Heart right ventricle (tissue), 16 donors: Measurements from ENCODE around the gene ADARB2. TPM values are rescaled to one million over a fixed set of nuclear protein-coding genes. Genes with fewer than 3 reads are reported as not detected.
A peak's percentile ranks its signal among the peaks of the same experiment; 100 is the strongest.

Source experiments
- ATAC-seq, 8 donors: fragments of 200-7000 bp; cut with Tn5 transposase; one replicate each; pipeline ENCODE4 v1.9.1; 2020; ENCODE audit warnings: mild to moderate bottlenecking in 8 of 8, moderate library complexity in 8 of 8, moderate number of reproducible peaks in 1 of 8
- DNase-seq, 2 donors: peaks; one replicate each; pipeline ENCODE4 v3.0.0-alpha.2; 2020
- H3K27ac ChIP-seq, 10 donors: fragments of 200-600 bp; sonication (generic) in 2 of 10; one replicate each; pipeline versions ENCODE4 v1.5.0 to v1.8.0; 2020 to 2022; ENCODE audit warnings: mild to moderate bottlenecking in 3 of 10
- H3K27me3 ChIP-seq, 7 donors: fragments of 200-600 bp; one replicate each; pipeline ENCODE4 v1.8.0; 2021 to 2022; ENCODE audit warnings: mild to moderate bottlenecking in 2 of 7
- H3K36me3 ChIP-seq, 9 donors: fragments of 200-600 bp; sonication (generic) in 1 of 9; one replicate each; pipeline versions ENCODE4 v1.5.0 to v1.8.0; 2020 to 2022; ENCODE audit warnings: mild to moderate bottlenecking in 2 of 9
- H3K4me1 ChIP-seq, 9 donors: fragments of 200-600 bp; sonication (generic) in 1 of 9; one replicate each; pipeline versions ENCODE4 v1.5.0 to v1.8.0; 2020 to 2022; ENCODE audit warnings: mild to moderate bottlenecking in 4 of 9
- H3K4me3 ChIP-seq, 10 donors: fragments of 200-600 bp; sonication (generic) in 2 of 10; one replicate each; pipeline versions ENCODE4 v1.5.0 to v1.8.0; 2020 to 2022; ENCODE audit warnings: mild to moderate bottlenecking in 7 of 10, moderate library complexity in 2 of 10
- H3K9me3 ChIP-seq, 11 donors: fragments of 200-600 bp in 10 of 11; sonication (generic) in 2 of 11; one replicate each; pipeline versions ENCODE4 v1.5.0 to v1.8.0; 2013 to 2022; ENCODE audit warnings: mild to moderate bottlenecking in 2 of 11, control low read depth in 1 of 11, moderate library complexity in 1 of 11
- CTCF ChIP-seq, 9 donors: fragments of 200-600 bp; sonication (generic) in 2 of 9; IDR thresholded peaks; one replicate each; pipeline versions ENCODE4 v1.5.0 to v1.8.0; 2021 to 2022; ENCODE audit warnings: antibody characterized with exemption in 9 of 9, mild to moderate bottlenecking in 5 of 9, moderate library complexity in 1 of 9
- WGBS, 2 donors: extraction: QIAGEN DNeasy Blood & Tissue Kit; methylation state at CpG; one replicate each; pipeline ENCODE4 v1.1.7; 2013; ENCODE audit warnings: inconsistent platforms in 1 of 2; 5-methylcytosine and 5-hydroxymethylcytosine counted together
- intact Hi-C, 10 donors: fragments of 100-400 bp; cut with DNase I; formaldehyde crosslinking; loops; one replicate each; pipeline versions ENCODE4 v1.11.1 to v1.14.2; 2022
- polyA plus RNA-seq, 2 donors: library from polyadenylated mRNA; stranded (reverse); fragments of 200-250 nt; gene quantifications; one replicate each; pipeline ENCODE4 v1.2.3, GENCODE V29; 2013
- total RNA-seq, 10 donors: library from RNA; stranded (reverse); fragmentation: NEBNext Ultra II Directional in 3 of 10; extraction: Animal tissue kit (Norgen Biotek cat#: 25700) in 3 of 10; gene quantifications; one replicate each; pipeline versions ENCODE4 v1.2.1 to v1.2.4, GENCODE V29; 2021 to 2023
- donor health status: Arrhythmogenic right ventricular cardiomyopathy.
- donor health status: ischemic (EF 13 %, LVEDD 7.1; RV severe dilation, severe dysfunction).
- donor health status: healthy with polysubstance abuse.
- donor health status: DM: no; HTN: yes; CAD: no.
- donor health status: DM: no; HTN: no; CAD: no.
- donor health status: ischemic (EF 25% LVEDD 6.9; RV normal size, moderate dysfunction).
- donor health status: ischemic (EF 25% LVEDD 5.7; RV mildly dilated, moderate dysfunction).
- donor health status: healthy.
- donor health status: DM: yes; HTN: yes; CAD: no.
- donor health status: Ischemic cardiomyopathy.
- donor health status: ischemic (EF 35%, LVEDD 5.7; RV mildly dilated, moderate dysfunction).
- donor health status: nonischemic (EF 11% LVEDD 7.7; RV severe dilation, severe dysfunction).
- donor health status: DM: yes; HTN: yes; CAD: no.
- donor health status: PGD.
- donor health status: ischemic (EF 29% LVEDD 5.4; RV normal size, mild dysfunction).
- donor health status: nonischemic (EF 23%, LVEDD 6.1; RV moderate dilation, normal function).

The ADARB2 gene
- total and polyA plus RNA-seq, 12 donors, result 0.08 to 0.47 (median 0.17) TPM; not detected in 2

GRCh38 chr10:1151076-1152033 lies 586.0 kb downstream of the ADARB2 start:
- 84 to 85% methylated on average over 15 of the region's 15 CpGs for WGBS, 2 donors

GRCh38 chr10:1150638-1150955 lies 586.7 kb downstream of the ADARB2 start:
- H3K27ac ChIP-seq, result no peak overlapping the region
- peaks cover 0 to 16% (median 2%) of the 10 kb centered on the region in 11 donors for H3K9me3 ChIP-seq
- peaks cover 0 to 9% (median 0%) of the 10 kb centered on the region in 9 donors for H3K4me1 ChIP-seq
- no peaks in the 10 kb centered on the region for H3K36me3 ChIP-seq
- no peak overlapping the region for H3K4me3 ChIP-seq
- no peak for TF ChIP-seq CTCF (IDR thresholded peaks at IDR 0.05)
- intact Hi-C loops, result no loop called here
- peaks cover 0 to 8% (median 0%) of the 10 kb centered on the region in 7 donors for H3K27me3 ChIP-seq
- ATAC-seq, result peak in 1 of 8 donors; percentile 27
- WGBS, 2 donors, result 88 to 90% methylated on average over 13 of the region's 13 CpGs
- no peak for DNase-seq

More at GRCh38 chr10:1151076-1152033, 586.0 kb downstream of the ADARB2 start:
- intact Hi-C loops, result no loop called here
- Histone ChIP-seq H3K27ac (no peak overlapping the region), H3K27me3 (peaks cover 0 to 8% (median 0%) of the 10 kb centered on the region in 7 donors), H3K36me3 (no peaks in the 10 kb centered on the region), H3K4me1 (peaks cover 0 to 9% (median 0%) of the 10 kb centered on the region in 9 donors), H3K4me3 (no peak overlapping the region), H3K9me3 (peaks cover 0 to 8% (median 0%) of the 10 kb centered on the region in 11 donors)
- no peak for TF ChIP-seq CTCF (IDR thresholded peaks at IDR 0.05)
- ATAC-seq (no peak), DNase-seq (no peak)

- DNase-seq (peak in 1 of 2 donors; percentile 42), ATAC-seq (peak; percentile 65 to 92 (median 86))
- no peak overlapping the region for H3K27ac ChIP-seq
- peak overlapping the region in 1 of 10 donors; percentile 8 for H3K4me3 ChIP-seq
- H3K36me3 ChIP-seq, result no peaks in the 10 kb centered on the region
- TF ChIP-seq CTCF (IDR thresholded peaks at IDR 0.05), result no peak
- 36 to 39% methylated on average over 23 of the region's 23 CpGs for WGBS, 2 donors
- peaks cover 0 to 9% (median 0%) of the 10 kb centered on the region in 9 donors for H3K4me1 ChIP-seq
- peaks cover 0 to 8% (median 0%) of the 10 kb centered on the region in 7 donors for H3K27me3 ChIP-seq
- intact Hi-C loops, result no loop called here
- peaks cover 0 to 22% (median 2%) of the 10 kb centered on the region in 11 donors for H3K9me3 ChIP-seq
Observed at GRCh38 chr10:1149793-1150637, 587.3 kb downstream of the ADARB2 start.
